ENCODE data around the gene SLC34A2. TPM values are rescaled to one million over a fixed set of nuclear protein-coding genes. Genes with fewer than 3 reads are reported as not detected.
"Not testable (repeated sequence)": the region's sequence is repeated elsewhere in the genome, so short reads cannot be mapped to it uniquely, and the experiment has no call there.

The SLC34A2 gene
- total and polyA plus RNA-seq, 2 of the 8 experiments (the other 6 are each of a cell fraction or from before 2014, with no cell fraction given) = 2.2 to 2.9 TPM

- POLR2A ChIA-PET (ENCODE audit: partially characterized antibody); H3K27me3 ChIP-seq (replicated peaks in 1 of 4; ENCODE audit: control insufficient read depth in 3 of 4, extremely low read depth in 1 of 4, insufficient read depth in 3 of 4, low read length in 3 of 4): not testable (repeated sequence)
These were observed 5.8 kb downstream of the SLC34A2 start for GRCh38 chr4:25661441-25661840.

More at GRCh38 chr4:25661441-25661840, 5.8 kb downstream of the SLC34A2 start:
- H2BK120ac ChIP-seq (replicated peaks; ENCODE audit: low read depth, low read length); H3K56ac ChIP-seq (replicated peaks; ENCODE audit: insufficient read length, low read depth, low read length); H4K91ac ChIP-seq (replicated peaks; ENCODE audit: insufficient read length, low read length); H3K4me3 ChIP-seq (ENCODE audit: extremely low read depth in 1 of 4, insufficient read depth in 2 of 4, low read depth in 3 of 4, low read length in 4 of 4); H3K27ac ChIP-seq (ENCODE audit: low read depth, low read length); H4K20me1 ChIP-seq (replicated peaks in 1 of 2; ENCODE audit: control insufficient read depth in 1 of 2, insufficient read depth in 2 of 2, low read length in 2 of 2); H2BK15ac ChIP-seq (ENCODE audit: low read length); H2AK5ac ChIP-seq (ENCODE audit: low read depth, low read length); H3K4me2 ChIP-seq (ENCODE audit: insufficient read depth in 1 of 2, low read depth in 2 of 2, low read length in 2 of 2); H2BK5ac ChIP-seq (ENCODE audit: low read depth, low read length); H2BK20ac ChIP-seq (ENCODE audit: low read length); H4K8ac ChIP-seq (ENCODE audit: extremely low read depth, insufficient read depth, low read length); H4K5ac ChIP-seq (ENCODE audit: insufficient read length, low read depth, low read length); H3K79me1 ChIP-seq (ENCODE audit: low read depth, low read length); H3K14ac ChIP-seq (ENCODE audit: insufficient read length); H3K9me3 ChIP-seq (ENCODE audit: insufficient read depth in 2 of 2, low read depth in 1 of 2, low read length in 1 of 2); H3K79me2 ChIP-seq (ENCODE audit: control insufficient read depth in 1 of 2, insufficient read depth in 2 of 2, low read length in 2 of 2); DNase-seq (ENCODE audit: low read depth in 1 of 2, low spot score in 2 of 2); CTCF ChIA-PET (ENCODE audit: partially characterized antibody); H3K18ac ChIP-seq (ENCODE audit: extremely low read depth, low read length); H3K36me3 ChIP-seq (ENCODE audit: control insufficient read depth in 2 of 4, insufficient read depth in 4 of 4, low read length in 3 of 4); H2BK12ac ChIP-seq (ENCODE audit: low read depth, low read length); H2AFZ ChIP-seq (ENCODE audit: low read length); FAIRE-seq; H3K23me2 ChIP-seq (ENCODE audit: low read depth, low read length); H3K9ac ChIP-seq (replicated peaks in 1 of 4; ENCODE audit: extremely low read depth in 1 of 4, low read depth in 3 of 4, low read length in 3 of 4); H3K23ac ChIP-seq (ENCODE audit: insufficient read length); H3K4ac ChIP-seq (replicated peaks; ENCODE audit: insufficient read length, low read depth, low read length): not testable (repeated sequence)
- peaks cover 3 to 12% (median 7%) of the 10 kb centered on the region in 4 experiments for H3K4me1 ChIP-seq (replicated peaks in 1 of 4; ENCODE audit: control insufficient read depth in 3 of 4, insufficient read depth in 4 of 4, low read length in 3 of 4)
- 81% methylated on average over 4 of the region's 4 CpGs; no CpG with 5 or more reads in 1 of the 2 experiments for WGBS, 2 experiments (ENCODE audit: extremely low coverage in 1 of 2, insufficient coverage in 1 of 2, insufficient read length in 1 of 2, insufficient replicate concordance in 2 of 2, low coverage in 1 of 2, low lambda C conversion rate in 2 of 2, missing lambda C conversion rate in 1 of 2)

Measured in H1 (cell line).